ENCODE results near the gene WDR74.

Gene WDR74

GRCh38 chr11:62799486-62799885 is 39.9 kb downstream of the WDR74 start:
- TF ChIP-seq MAX (IDR thresholded peaks at IDR 0.05; ENCODE audit: low read depth, low read length) (no peak), POLR2A (IDR thresholded peaks at IDR 0.05; ENCODE audit: extremely low read depth, insufficient read length) (no peak), MYC (IDR thresholded peaks at IDR 0.05; ENCODE audit: low read depth, low read length) (no peak), CTCF (IDR thresholded peaks at IDR 0.05; ENCODE audit: low read depth, low read length) (no peak)
- no peak for DNase-seq (ENCODE audit: low read depth)

GRCh38 chr11:62796281-62796680 is 43.1 kb downstream of the WDR74 start:
- DNase-seq (ENCODE audit: low read depth), result no peak
- no peak for TF ChIP-seq MYC (IDR thresholded peaks at IDR 0.05; ENCODE audit: low read depth, low read length)
- no peak for TF ChIP-seq CTCF (IDR thresholded peaks at IDR 0.05; ENCODE audit: low read depth, low read length)
- no peak for TF ChIP-seq MAX (IDR thresholded peaks at IDR 0.05; ENCODE audit: low read depth, low read length)
- TF ChIP-seq POLR2A (IDR thresholded peaks at IDR 0.05; ENCODE audit: extremely low read depth, insufficient read length), result no peak

More at GRCh38 chr11:62799486-62799885, 39.9 kb downstream of the WDR74 start:
- no peak overlapping the region for H3K4me3 ChIP-seq (ENCODE audit: low read depth, low read length)

GRCh38 chr11:62794201-62794775 is 45.1 kb downstream of the WDR74 start:
- H3K4me3 ChIP-seq (ENCODE audit: low read depth, low read length), result no peak overlapping the region
- TF ChIP-seq CTCF (IDR thresholded peaks at IDR 0.05; ENCODE audit: low read depth, low read length) (no peak), MYC (IDR thresholded peaks at IDR 0.05; ENCODE audit: low read depth, low read length) (no peak), POLR2A (IDR thresholded peaks at IDR 0.05; ENCODE audit: extremely low read depth, insufficient read length) (no peak), MAX (IDR thresholded peaks at IDR 0.05; ENCODE audit: low read depth, low read length) (no peak)
- no peak for DNase-seq (ENCODE audit: low read depth)

More at GRCh38 chr11:62796281-62796680, 43.1 kb downstream of the WDR74 start:
- H3K4me3 ChIP-seq (ENCODE audit: low read depth, low read length), result no peak overlapping the region

GRCh38 chr11:62792202-62792575 is 47.2 kb downstream of the WDR74 start:
- H3K4me3 ChIP-seq (ENCODE audit: low read depth, low read length), result peak overlapping the region; percentile 12
- peak; percentile 43 for DNase-seq (ENCODE audit: low read depth)
- TF ChIP-seq MYC (IDR thresholded peaks at IDR 0.05; ENCODE audit: low read depth, low read length) (no peak), POLR2A (IDR thresholded peaks at IDR 0.05; ENCODE audit: extremely low read depth, insufficient read length) (no peak), CTCF (IDR thresholded peaks at IDR 0.05; ENCODE audit: low read depth, low read length) (no peak), MAX (IDR thresholded peaks at IDR 0.05; ENCODE audit: low read depth, low read length) (no peak)

GRCh38 chr11:62791501-62792201 is 47.7 kb downstream of the WDR74 start, which contains the start of gene TMEM223:
Gene TMEM223 (minus strand): TSS chr11:62792006. CDS start chr11:62791994, 12 bp downstream.
- TF ChIP-seq MYC (IDR thresholded peaks at IDR 0.05; ENCODE audit: low read depth, low read length) (peak; percentile 67), MAX (IDR thresholded peaks at IDR 0.05; ENCODE audit: low read depth, low read length) (peak; percentile 52; the same call in 1 of the 2 replicates), CTCF (IDR thresholded peaks at IDR 0.05; ENCODE audit: low read depth, low read length) (no peak), POLR2A (IDR thresholded peaks at IDR 0.05; ENCODE audit: extremely low read depth, insufficient read length) (peak; percentile 98)
- DNase-seq (ENCODE audit: low read depth), result peak; percentile 91
- peak within 1 kb of the TSS; percentile 82 for H3K4me3 ChIP-seq (ENCODE audit: low read depth, low read length)

Data from NB4 (cell line).